Astrocyte of the cerebellum (primary cell): Measurements from ENCODE around the gene PLEKHH3.

Experiments
- DNase-seq: peaks from one replicate; pipeline ENCODE4 v3.0.0-alpha.2; 2011; ENCODE audit warnings: low read depth
- H3K4me3 ChIP-seq: 2 replicates; pipeline ENCODE4 v1.5.1; 2011; ENCODE audit warnings: mild to moderate bottlenecking, low read depth, low read length, moderate library complexity
- in situ Hi-C: cut with HindIII; loops from 2 replicates; pipeline ENCODE4 v1.10.0; 2017; ENCODE audit warnings: low sequenced_read_pairs
- TF ChIP-seq, protein P1 (sequence below): IDR thresholded peaks from 2 replicates; pipeline ENCODE4 v1.5.1; 2012; ENCODE audit warnings: low read length, low read depth, moderate library complexity, mild to moderate bottlenecking; ENCODE audit errors: missing control alignments

Gene PLEKHH3

GRCh38 chr17:42676424-42677011, at the start of gene PLEKHH3:
PLEKHH3 (minus strand) TSS chr17:42676994; CDS start chr17:42676563, 431 bp downstream.
- H3K4me3 ChIP-seq, result peak within 1 kb of the TSS; percentile 63
- TF ChIP-seq, protein P1, sequence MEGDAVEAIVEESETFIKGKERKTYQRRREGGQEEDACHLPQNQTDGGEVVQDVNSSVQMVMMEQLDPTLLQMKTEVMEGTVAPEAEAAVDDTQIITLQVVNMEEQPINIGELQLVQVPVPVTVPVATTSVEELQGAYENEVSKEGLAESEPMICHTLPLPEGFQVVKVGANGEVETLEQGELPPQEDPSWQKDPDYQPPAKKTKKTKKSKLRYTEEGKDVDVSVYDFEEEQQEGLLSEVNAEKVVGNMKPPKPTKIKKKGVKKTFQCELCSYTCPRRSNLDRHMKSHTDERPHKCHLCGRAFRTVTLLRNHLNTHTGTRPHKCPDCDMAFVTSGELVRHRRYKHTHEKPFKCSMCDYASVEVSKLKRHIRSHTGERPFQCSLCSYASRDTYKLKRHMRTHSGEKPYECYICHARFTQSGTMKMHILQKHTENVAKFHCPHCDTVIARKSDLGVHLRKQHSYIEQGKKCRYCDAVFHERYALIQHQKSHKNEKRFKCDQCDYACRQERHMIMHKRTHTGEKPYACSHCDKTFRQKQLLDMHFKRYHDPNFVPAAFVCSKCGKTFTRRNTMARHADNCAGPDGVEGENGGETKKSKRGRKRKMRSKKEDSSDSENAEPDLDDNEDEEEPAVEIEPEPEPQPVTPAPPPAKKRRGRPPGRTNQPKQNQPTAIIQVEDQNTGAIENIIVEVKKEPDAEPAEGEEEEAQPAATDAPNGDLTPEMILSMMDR, result no peak
- in situ Hi-C loops, result no loop called here
- no peak for DNase-seq

GRCh38 chr17:42725143-42725542, 48.3 kb upstream of the PLEKHH3 start:
- in situ Hi-C loops, result no loop called here
- no peak overlapping the region for H3K4me3 ChIP-seq
- no peak for DNase-seq
- TF ChIP-seq, protein P1, result no peak

GRCh38 chr17:42723636-42724035, 46.8 kb upstream of the PLEKHH3 start:
- no peak for DNase-seq
- no peak overlapping the region for H3K4me3 ChIP-seq
- in situ Hi-C loops, result no loop called here
- TF ChIP-seq, protein P1, result no peak

DNA sequence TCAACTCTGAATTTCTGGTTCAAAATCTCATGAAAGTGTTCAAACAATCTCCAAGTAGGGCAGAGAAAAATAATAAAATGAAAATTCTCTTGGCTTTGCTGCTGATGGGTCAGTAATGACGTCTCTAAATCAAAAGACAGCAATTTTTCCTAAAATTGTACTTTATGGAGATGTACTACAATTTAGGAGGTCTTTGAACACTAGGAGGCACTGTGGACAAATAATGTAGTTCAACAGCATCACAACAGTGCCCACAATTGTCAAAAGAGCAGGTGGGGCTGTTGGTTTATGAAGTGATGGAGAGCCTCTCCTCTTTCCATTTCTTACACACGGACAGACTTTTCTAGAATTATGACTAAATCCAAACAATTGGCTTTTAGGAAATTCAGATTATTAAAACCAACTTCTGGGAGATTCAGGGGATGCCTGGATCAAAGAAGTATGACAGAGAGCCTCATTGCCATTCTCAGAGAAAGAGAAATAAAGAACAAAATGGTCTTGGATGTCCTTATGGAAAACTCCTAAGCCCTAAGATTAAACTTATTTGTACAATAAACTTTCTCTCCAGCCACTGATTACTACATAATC, 44.3 kb upstream of the PLEKHH3 start:
- DNase-seq, result peak; percentile 66
- in situ Hi-C loops, result no loop called here
- TF ChIP-seq, protein P1, result peak; percentile 58
- no peak overlapping the region for H3K4me3 ChIP-seq

- in situ Hi-C loops, result no loop called here
- TF ChIP-seq, protein P1, result no peak
- no peak for DNase-seq
- H3K4me3 ChIP-seq, result no peak overlapping the region
Measured at GRCh38 chr17:42709561-42709960, 32.8 kb upstream of the PLEKHH3 start.

DNA sequence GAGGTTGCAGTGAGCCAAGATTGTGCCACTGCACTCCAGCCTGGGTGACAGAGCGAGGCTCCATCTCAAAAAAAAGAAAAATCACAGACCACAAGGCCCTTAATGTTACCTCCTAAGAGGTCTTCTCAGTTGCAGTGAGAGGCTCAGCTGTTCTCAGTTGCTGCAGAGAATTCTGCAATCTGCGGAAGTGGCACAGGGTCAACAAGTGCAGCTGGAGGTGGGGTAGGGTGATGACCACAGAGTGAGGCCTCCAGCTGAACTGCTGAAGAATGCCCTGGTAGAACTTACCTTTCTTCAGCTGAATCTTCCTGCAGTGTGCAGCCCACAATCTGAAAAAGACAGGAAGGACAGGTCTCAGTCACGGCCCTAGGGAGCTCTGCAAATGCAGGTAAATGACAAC, 31.8 kb upstream of the PLEKHH3 start:
- H3K4me3 ChIP-seq, result no peak overlapping the region
- no peak for DNase-seq
- TF ChIP-seq, protein P1, result no peak
- in situ Hi-C loops, result no loop called here
